Endodermal cell (in vitro differentiated cells): ENCODE measurements around the gene NPHP4. TPM values are rescaled to one million over a fixed set of nuclear protein-coding genes. Genes with fewer than 3 reads are reported as not detected.

Source experiments
- DNase-seq: peaks from one replicate; pipeline ENCODE4 v3.0.0-alpha.2; 2017
- H3K27ac ChIP-seq: 2 replicates; pipeline ENCODE4 v1.5.1; 2013; ENCODE audit warnings: mild to moderate bottlenecking, low read depth, low read length, moderate library complexity
- H3K27me3 ChIP-seq: 2 replicates; pipeline ENCODE4 v1.6.1; 2013; ENCODE audit warnings: mild to moderate bottlenecking, low read length, moderate library complexity; ENCODE audit not compliant: insufficient read depth, control insufficient read depth, poor library complexity, severe bottlenecking
- H3K36me3 ChIP-seq: 2 replicates; pipeline ENCODE4 v1.7.0; 2013; ENCODE audit warnings: mild to moderate bottlenecking, low read length, moderate library complexity; ENCODE audit not compliant: control insufficient read depth, insufficient read depth
- H3K4me1 ChIP-seq: one replicate; pipeline ENCODE4 v1.7.0; 2013; ENCODE audit warnings: low read length; ENCODE audit not compliant: control insufficient read depth, insufficient read depth
- H3K4me3 ChIP-seq: 2 replicates; pipeline ENCODE4 v1.5.1; 2013; ENCODE audit warnings: mild to moderate bottlenecking, low read length, moderate library complexity
- H3K9ac ChIP-seq: 2 replicates; pipeline ENCODE4 v1.6.1; 2013; ENCODE audit warnings: mild to moderate bottlenecking, low read length, moderate library complexity; ENCODE audit not compliant: poor library complexity, severe bottlenecking; ENCODE audit errors: extremely low read depth
- H3K9me3 ChIP-seq: 2 replicates; pipeline ENCODE4 v1.6.1; 2013; ENCODE audit warnings: mild to moderate bottlenecking, low read length, moderate library complexity; ENCODE audit not compliant: control insufficient read depth
- H3K27ac Mint-ChIP-seq: 2 replicates; pipeline ENCODE4 v1.8.0; 2020; ENCODE audit warnings: mixed read lengths
- H3K27me3 Mint-ChIP-seq: 2 replicates; pipeline ENCODE4 v1.8.0; 2021; ENCODE audit warnings: mild to moderate bottlenecking, mixed read lengths; ENCODE audit not compliant: insufficient read depth
- H3K36me3 Mint-ChIP-seq: 2 replicates; pipeline ENCODE4 v1.8.0; 2020; ENCODE audit warnings: low read depth, mixed read lengths
- H3K4me1 Mint-ChIP-seq: 2 replicates; pipeline ENCODE4 v1.8.0; 2020; ENCODE audit warnings: mixed read lengths
- H3K4me3 Mint-ChIP-seq: 2 replicates; pipeline ENCODE4 v1.8.0; 2020; ENCODE audit warnings: mild to moderate bottlenecking, moderate library complexity, mixed read lengths
- H3K9me3 Mint-ChIP-seq: 2 replicates; pipeline ENCODE4 v1.8.0; 2020; ENCODE audit warnings: mild to moderate bottlenecking, mixed read lengths
- WGBS, 2 experiments: methylation state at CpG; one replicate each; pipeline versions ENCODE4 v1.1.5 to v1.1.7; 2013; ENCODE audit warnings: missing lambda C conversion rate in 2 of 2, mixed read lengths in 1 of 2; ENCODE audit not compliant: insufficient coverage in 1 of 2, insufficient read length in 1 of 2; 5-methylcytosine and 5-hydroxymethylcytosine counted together
- total RNA-seq, 2 donors: library from RNA; stranded (reverse); fragmentation: NEBNext Ultra II Directional in 1 of 2; extraction: Animal tissue kit (Norgen Biotek cat#: 25700) in 1 of 2; gene quantifications; 2 replicates in 1 of 2; 3 replicates in 1 of 2; pipeline ENCODE4 v1.2.1, GENCODE V29; 2021
- TF ChIP-seq, protein P1 (sequence below): fragments of 200-600 bp; sonication (generic); conservative IDR thresholded peaks from 2 replicates; pipeline ENCODE4 v1.5.0; 2021; ENCODE audit warnings: antibody characterized with exemption, mild to moderate bottlenecking

NPHP4 gene
- total RNA-seq, 2 donors from 2014 or later = 19.1 to 25.4 TPM

DNA sequence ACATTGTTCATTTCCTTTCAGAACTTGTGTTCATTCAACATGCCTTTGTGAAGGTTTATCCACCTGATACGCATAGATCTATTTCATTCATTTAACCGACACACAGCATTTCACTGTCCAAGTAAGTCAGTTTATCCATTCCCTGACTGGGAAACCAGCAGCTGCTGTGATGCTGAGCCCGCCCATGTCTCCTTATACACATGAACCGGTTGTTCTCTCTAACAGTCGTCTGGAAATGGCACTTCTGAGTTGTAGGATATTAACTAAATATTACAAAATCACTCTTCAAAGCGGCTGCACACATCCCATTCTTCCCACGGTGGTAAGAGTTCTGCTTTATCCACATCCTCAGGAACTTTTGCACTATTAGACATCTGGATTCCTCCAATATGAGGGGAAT, 71.1 kb downstream of the NPHP4 start:
- Mint-ChIP-seq H3K4me3 (no peak overlapping the region), H3K9me3 (no peaks in the 10 kb centered on the region), H3K4me1 (no peaks in the 10 kb centered on the region), H3K27me3 (no peaks in the 10 kb centered on the region), H3K36me3 (peaks cover 4% of the 10 kb centered on the region), H3K27ac (no peak overlapping the region)
- H3K27ac ChIP-seq = no peak overlapping the region
- TF ChIP-seq, protein P1, sequence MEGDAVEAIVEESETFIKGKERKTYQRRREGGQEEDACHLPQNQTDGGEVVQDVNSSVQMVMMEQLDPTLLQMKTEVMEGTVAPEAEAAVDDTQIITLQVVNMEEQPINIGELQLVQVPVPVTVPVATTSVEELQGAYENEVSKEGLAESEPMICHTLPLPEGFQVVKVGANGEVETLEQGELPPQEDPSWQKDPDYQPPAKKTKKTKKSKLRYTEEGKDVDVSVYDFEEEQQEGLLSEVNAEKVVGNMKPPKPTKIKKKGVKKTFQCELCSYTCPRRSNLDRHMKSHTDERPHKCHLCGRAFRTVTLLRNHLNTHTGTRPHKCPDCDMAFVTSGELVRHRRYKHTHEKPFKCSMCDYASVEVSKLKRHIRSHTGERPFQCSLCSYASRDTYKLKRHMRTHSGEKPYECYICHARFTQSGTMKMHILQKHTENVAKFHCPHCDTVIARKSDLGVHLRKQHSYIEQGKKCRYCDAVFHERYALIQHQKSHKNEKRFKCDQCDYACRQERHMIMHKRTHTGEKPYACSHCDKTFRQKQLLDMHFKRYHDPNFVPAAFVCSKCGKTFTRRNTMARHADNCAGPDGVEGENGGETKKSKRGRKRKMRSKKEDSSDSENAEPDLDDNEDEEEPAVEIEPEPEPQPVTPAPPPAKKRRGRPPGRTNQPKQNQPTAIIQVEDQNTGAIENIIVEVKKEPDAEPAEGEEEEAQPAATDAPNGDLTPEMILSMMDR = no peak
- WGBS, 2 experiments = 90 to 100% methylated on average over 4 to 7 of the region's 7 CpGs
- H3K27me3 ChIP-seq = no peaks in the 10 kb centered on the region
- H3K36me3 ChIP-seq = peaks cover 7% of the 10 kb centered on the region
- no peaks in the 10 kb centered on the region for H3K9me3 ChIP-seq
- H3K4me1 ChIP-seq = no peaks in the 10 kb centered on the region
- H3K4me3 ChIP-seq = no peak overlapping the region
- DNase-seq = no peak
- no peak overlapping the region for H3K9ac ChIP-seq

DNA sequence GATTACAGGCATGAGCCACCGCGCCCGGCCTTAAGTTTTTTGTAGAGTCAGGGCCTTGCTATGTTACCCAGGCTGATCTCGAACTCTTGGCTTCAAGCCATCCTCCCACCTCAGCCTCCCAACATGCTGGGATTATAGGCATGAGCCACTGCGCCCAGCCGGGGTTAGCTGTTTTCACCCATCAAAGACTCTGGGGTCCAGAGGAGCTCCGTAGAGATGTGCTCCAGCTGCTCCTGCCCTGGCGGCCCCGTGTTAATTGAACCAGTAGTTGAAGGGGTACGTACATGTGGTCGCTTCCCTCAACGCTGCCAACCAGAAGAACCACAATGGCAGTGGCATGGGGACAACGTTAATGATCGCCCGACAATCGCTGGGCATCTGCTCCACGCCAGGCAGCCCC, 72.0 kb downstream of the NPHP4 start:
- Mint-ChIP-seq H3K4me3 (no peak overlapping the region), H3K27ac (no peak overlapping the region), H3K27me3 (no peaks in the 10 kb centered on the region), H3K36me3 (no peaks in the 10 kb centered on the region), H3K9me3 (no peaks in the 10 kb centered on the region), H3K4me1 (peaks cover 2% of the 10 kb centered on the region)
- Histone ChIP-seq H3K4me3 (no peak overlapping the region), H3K27ac (no peak overlapping the region), H3K36me3 (peaks cover 4% of the 10 kb centered on the region), H3K27me3 (no peaks in the 10 kb centered on the region), H3K9me3 (no peaks in the 10 kb centered on the region), H3K9ac (no peak overlapping the region), H3K4me1 (no peaks in the 10 kb centered on the region)
- no peak for DNase-seq
- TF ChIP-seq, protein P1 = no peak
- WGBS, 2 experiments = 90 to 94% methylated on average over 10 to 17 of the region's 17 CpGs

GRCh38 chr1:5918275-5918649, 74.0 kb downstream of the NPHP4 start:
- Histone ChIP-seq H3K9ac (no peak overlapping the region), H3K36me3 (peaks cover 4% of the 10 kb centered on the region), H3K27me3 (no peaks in the 10 kb centered on the region), H3K4me1 (no peaks in the 10 kb centered on the region), H3K9me3 (no peaks in the 10 kb centered on the region), H3K27ac (no peak overlapping the region), H3K4me3 (no peak overlapping the region)
- Mint-ChIP-seq H3K27ac (no peak overlapping the region), H3K9me3 (no peaks in the 10 kb centered on the region), H3K27me3 (no peaks in the 10 kb centered on the region), H3K36me3 (peaks cover 6% of the 10 kb centered on the region), H3K4me3 (no peak overlapping the region), H3K4me1 (peaks cover 2% of the 10 kb centered on the region)
- 89% methylated on average over 1 of the region's 2 CpGs; no CpG with 5 or more reads in 1 of the 2 experiments for WGBS, 2 experiments
- TF ChIP-seq, protein P1 = no peak
- no peak for DNase-seq
